MV-4-11 (cell line): ENCODE data around the gene HRH3.

Experiments used
- DNase-seq: peaks from one replicate; lab custom pipeline; 2025; lab: John Stamatoyannopoulos, UW

HRH3 gene

GRCh38 chr20:62243906-62244515, 23.9 kb upstream of the HRH3 start:
- DNase-seq, result no peak

DNA sequence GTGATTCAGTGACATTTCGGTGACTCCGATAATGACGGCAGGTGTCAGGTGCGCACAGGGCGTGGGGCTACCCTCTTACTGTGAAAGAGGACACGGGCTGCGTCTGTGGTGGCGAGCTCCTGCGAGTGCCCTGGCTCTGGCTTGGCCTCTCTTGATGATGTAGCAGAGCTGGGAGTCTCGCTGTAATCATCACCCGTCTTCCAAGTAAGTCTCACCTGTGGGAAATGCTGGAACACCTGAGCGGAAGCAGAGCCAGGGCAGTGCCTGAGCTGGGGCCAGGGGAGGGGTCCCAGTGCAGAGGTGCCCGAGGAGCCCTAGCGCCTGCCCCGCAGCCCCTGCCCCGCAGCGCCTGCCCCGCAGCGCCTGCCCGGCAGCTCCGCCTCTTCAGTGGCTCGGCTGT, 23.0 kb upstream of the HRH3 start:
- DNase-seq, result no peak

- DNase-seq, result no peak
These were observed 22.1 kb upstream of the HRH3 start for GRCh38 chr20:62242176-62242575.

DNA sequence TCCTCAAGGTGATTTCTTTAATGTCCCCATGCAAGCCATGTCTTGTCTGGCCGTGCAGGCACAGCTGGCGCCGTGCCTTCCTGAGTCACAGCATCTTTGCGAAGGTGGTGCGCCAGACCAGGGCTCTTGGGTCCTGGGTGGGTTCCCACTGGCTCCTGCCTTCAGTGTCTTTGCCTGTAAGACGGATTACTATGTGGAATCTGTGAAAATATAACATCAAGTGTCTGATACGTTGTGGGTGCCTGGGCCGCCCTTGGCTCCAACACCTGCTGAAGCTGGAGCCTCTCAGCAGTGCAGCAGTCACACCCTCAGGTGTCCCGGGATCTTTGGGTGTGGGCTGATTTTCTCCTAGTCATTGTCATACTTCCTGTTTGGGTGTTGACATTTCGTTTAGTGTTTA, 21.4 kb upstream of the HRH3 start:
- DNase-seq, result no peak

GRCh38 chr20:62240020-62240685, 20.1 kb upstream of the HRH3 start:
- DNase-seq, result no peak

GRCh38 chr20:62239278-62239879, 19.3 kb upstream of the HRH3 start:
- no peak for DNase-seq

GRCh38 chr20:62238569-62239277, 18.6 kb upstream of the HRH3 start:
- no peak for DNase-seq

DNA sequence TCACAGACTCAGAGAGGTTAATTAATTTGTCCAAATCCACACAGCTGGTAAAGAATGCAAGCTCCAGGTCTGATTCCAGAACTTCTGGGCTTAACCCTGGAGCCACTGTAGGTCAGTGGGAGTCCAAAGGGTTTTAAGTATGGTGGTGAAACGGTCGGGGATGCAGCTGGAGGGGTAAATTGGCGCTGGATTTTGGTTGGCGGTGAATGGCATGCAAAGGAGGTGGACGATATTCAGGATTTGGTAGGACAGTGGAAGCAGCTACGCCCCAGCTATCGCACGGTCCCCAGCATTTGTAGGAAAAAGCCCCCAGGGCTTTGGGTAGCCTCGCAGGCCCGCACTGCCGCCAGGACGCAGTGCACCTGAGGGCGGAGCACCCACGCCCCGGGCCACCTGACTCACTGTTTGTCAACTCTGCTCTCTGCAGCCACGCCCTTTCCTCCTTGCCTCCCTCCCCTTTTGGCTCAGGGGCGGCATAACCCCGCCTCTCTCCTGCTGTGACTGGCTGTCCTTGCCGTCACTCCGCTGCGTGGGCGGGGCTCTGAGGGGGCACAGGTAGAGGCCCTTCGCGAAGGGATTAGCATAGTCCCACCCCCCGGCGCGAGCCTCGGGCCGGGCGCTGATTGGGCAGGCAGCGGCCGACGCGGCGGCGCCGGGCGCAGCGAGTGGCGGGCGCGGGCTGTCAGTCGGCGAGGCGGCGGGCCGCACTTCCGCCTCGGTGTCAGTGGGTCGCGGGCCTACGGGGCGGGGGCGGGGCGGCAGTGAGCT, 17.9 kb upstream of the HRH3 start, which contains the start of gene OSBPL2:
Gene OSBPL2 (plus strand): TSS at position 721 of the 768 bp plus-strand sequence. CDS start 17,664 bp downstream, outside the sequence.
- peak; percentile 96 for DNase-seq

DNA sequence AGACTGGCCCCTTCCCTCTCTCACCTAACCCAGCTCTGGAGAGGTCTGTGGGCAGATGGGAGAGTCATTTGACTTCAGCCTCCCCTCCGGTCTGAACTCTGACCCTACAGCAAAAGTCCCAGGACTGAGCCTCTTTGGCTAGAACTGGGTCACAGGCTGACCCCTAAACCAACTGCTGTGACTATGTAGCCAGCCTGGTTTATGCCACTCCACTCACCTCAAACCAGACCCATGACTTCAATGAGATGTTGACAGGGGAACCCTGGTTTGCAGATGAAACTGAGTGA, 17.4 kb upstream of the HRH3 start:
- no peak for DNase-seq

DNA sequence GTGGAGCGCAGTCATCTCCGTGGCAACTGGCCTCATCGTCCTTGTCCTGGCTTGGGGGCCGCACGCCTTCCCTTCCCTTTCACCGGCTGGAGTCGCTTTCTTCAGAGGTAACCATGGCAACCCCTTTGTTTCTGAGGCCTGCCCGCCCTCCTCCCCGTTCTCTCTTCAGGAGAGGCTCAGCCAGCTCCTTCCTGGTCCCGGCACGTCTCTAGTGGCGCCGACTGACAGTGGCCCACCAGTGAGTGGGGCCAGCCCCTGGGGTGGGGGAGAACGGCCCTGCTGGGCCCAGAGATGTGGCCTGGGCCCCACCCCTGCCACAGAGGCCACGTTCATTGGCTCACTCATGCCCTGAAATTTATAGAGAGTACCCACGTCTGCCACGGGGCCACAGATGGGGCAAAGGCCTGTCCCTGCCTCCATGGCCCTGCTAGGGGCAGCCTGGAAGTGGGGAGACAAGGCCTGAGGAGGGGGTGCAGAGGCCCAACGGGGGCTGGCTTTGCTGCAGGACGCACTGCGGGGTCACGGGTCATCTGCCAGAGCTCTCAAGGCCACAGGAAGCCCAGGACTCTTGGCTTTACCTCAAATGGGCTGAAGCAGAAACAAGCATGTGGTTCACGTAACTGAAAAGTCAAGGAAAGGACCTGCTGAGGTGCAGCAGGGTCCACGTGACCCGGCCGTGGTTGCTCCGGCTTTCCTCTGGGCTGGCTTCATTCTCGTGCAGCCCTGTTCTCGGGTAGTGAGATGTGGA, 16.9 kb upstream of the HRH3 start:
- DNase-seq, result no peak

DNA sequence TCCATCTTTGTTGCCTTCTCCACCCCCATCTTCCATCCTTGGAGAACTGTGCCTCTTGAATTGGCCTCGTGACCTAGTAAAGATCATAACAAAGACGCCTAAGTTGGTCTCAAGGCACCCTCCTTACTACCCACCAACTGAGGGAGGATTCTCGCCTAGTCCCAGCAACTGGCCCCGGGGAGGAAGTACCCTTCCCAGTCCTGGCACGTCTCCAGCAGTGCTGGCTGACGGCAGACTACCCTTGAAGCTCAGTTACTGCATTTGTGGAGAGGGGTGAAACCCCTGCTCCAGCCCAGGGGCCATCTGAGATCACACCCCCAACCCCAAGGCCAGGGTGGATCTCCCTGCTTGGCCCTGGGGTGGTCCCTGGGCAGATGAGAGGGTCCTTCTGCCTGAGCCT, 16.1 kb upstream of the HRH3 start:
- DNase-seq, result no peak

DNA sequence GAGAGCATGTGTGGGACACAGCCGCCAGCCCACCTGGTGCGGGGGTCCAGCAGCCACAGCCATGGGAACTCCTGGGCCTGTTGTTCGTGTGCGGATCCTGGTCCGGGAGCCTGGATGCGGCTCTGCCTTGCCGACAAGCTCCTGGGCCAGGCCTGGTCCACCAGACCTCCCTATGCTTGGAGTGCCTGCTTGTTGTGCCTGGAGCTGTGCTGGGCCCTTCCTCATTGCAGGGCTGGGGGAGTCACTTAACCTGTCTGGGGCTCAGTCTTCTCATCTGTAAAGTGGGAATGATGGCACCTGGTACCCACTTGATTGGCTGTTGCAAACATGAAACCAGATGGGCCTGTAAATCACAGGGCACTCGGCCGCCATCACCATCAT, 15.7 kb upstream of the HRH3 start:
- no peak for DNase-seq

- DNase-seq, result no peak
These were observed 15.1 kb upstream of the HRH3 start for GRCh38 chr20:62235001-62235776.

GRCh38 chr20:62234339-62234738, 14.3 kb upstream of the HRH3 start:
- DNase-seq, result no peak

GRCh38 chr20:62233684-62234083, 13.6 kb upstream of the HRH3 start:
- peak; percentile 37 for DNase-seq

- DNase-seq, result no peak
These were observed 12.9 kb upstream of the HRH3 start for GRCh38 chr20:62232770-62233645.

- no peak for DNase-seq
These were observed 12.1 kb upstream of the HRH3 start for GRCh38 chr20:62232194-62232593.

- no peak for DNase-seq
These were observed 11.2 kb upstream of the HRH3 start for GRCh38 chr20:62231292-62231691.

DNA sequence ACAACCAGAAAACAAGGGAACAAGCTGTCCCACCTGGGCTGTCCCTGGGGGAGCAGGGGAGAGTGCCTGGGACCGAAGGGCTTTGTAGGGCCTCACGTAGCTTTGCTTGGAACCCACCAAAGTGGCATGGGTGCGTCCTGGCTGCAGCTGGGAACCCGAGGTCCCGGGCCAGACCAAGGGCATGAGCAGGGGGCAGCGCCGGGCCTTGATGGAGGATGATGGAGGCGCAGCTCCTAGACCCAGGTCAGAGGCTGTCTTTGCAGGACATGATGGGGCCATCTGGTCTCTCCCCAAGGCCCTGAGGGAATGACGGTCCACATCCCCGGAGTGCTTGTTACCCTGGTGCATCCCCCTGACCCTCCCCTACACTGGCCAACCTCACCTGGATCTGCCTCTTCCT, 10.6 kb upstream of the HRH3 start:
- no peak for DNase-seq

DNA sequence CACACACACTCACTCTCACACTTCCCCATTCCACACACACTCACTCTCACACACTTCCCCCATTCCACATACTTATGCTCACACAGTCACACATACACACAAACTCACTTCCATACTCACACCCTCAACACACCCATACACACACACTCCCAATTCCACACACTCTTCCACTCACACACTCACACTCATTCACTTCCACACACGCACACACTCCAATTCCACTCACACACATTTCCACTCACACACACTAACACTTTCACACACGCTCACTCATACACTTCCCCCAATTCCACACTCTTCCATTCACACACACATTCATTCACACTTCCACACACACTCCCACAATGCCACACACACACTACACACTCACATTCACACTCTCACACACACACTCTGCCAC, 10.2 kb upstream of the HRH3 start:
- DNase-seq, result no peak
